Measurements from ENCODE around the gene RBMY1D. TPM values are rescaled to one million over a fixed set of nuclear protein-coding genes. Genes with fewer than 3 reads are reported as not detected.
"Not testable (repeated sequence)": the region's sequence is repeated elsewhere in the genome, so short reads cannot be mapped to it uniquely, and the experiment has no call there.

Gene RBMY1D
- total RNA-seq (2014; rRNA removed; shearing (Covaris generic)): not detected in 2 replicates

DNA sequence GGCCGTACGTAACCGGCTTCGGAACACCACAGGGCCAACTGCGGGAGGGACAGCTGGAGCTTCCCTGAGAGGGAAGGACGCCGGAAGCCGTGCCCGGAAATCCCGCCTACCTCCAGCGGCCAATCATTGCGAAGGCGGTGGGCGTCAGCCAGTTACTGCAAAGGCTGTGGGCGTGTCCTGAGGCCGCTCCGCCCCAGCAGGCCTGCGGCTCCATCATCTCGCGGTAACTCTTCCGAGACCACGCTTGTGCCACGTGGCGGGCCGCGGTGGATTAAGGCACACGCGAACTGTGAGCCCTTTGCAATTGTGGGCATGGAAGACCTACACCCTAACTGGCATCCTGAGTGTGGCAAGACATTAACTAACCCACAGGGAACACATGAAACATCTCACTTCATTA, at the start of gene RBMY1D:
RBMY1D (minus strand) TSS at position 101 of the 400 bp plus-strand sequence. CDS start 2,013 bp downstream, outside the sequence.
- DNase-seq (ENCODE audit: low spot score): not testable (repeated sequence)

GRCh38 chrY:21917932-21918331, 23.6 kb upstream of the RBMY1D start, which contains the start of gene RBMY1E:
RBMY1E (minus strand) TSS chrY:21918032; CDS start chrY:21916054, 1,978 bp downstream.
- DNase-seq (ENCODE audit: low spot score): not testable (repeated sequence)

GRCh38 chrY:21869407-21870076, 24.8 kb downstream of the RBMY1D start:
- DNase-seq (ENCODE audit: low spot score): not testable (repeated sequence)

DNA sequence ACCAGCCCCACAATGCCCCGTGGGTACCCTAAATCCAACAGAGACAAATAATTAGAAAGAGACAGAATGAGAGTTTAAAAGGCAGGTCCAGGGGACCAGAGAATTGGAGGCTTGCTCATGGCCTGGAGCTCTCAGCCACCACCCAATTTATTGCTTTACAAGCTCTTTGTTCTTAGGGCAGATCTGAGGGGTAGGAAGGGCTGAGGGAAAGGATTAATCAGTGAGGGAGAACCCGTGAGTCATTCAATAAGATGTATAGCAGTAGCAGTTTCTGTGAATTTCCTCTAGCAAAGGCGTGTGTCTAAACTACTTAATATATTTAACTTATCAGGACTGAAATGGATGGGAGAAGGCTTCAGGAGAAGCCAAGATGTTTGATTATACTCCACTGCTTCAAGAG, 48.8 kb downstream of the RBMY1D start:
- DNase-seq (ENCODE audit: low spot score): no peak

DNA sequence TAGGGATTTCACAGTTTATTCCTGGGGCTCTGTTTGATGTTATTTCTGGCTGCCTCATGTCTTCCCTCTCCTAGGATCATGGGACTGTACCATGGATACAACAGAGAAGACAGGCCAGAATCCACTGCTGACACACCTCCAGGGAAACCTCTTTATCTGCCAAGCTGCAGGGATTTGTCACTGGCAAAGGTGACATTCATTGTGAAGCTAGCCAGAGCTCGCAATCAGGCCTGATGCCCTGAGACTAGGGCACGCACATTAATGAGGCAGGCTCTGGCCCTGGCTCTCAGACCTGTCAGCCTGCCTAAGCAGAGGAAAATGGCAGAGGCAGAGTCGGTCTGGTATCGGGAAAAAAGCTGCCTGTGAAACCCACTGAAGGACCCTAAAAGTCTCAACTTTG, 52.2 kb downstream of the RBMY1D start:
- no peak for DNase-seq (ENCODE audit: low spot score)

DNA sequence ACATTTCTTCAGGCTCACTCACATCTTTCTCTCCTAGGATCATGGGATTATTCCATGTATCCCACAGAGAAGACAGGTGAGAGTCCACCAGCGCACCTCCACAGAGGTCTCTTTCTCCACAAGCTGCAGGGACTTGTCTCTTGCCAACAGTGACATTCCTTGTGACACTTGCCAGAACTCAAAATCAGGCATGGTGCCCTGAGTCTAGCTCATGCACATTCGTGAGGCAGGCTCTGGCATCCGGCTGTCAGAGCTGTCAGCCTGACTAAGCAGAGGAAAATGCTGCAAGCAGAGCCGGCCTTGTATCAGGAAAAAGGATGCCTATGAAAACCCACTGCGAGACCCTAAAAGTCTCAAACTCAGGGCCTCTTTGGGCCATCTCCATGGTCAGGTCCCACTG, 54.8 kb downstream of the RBMY1D start:
- no peak for DNase-seq (ENCODE audit: low spot score)

GRCh38 chrY:21836343-21836742, 58.0 kb downstream of the RBMY1D start:
- no peak for DNase-seq (ENCODE audit: low spot score)

DNA sequence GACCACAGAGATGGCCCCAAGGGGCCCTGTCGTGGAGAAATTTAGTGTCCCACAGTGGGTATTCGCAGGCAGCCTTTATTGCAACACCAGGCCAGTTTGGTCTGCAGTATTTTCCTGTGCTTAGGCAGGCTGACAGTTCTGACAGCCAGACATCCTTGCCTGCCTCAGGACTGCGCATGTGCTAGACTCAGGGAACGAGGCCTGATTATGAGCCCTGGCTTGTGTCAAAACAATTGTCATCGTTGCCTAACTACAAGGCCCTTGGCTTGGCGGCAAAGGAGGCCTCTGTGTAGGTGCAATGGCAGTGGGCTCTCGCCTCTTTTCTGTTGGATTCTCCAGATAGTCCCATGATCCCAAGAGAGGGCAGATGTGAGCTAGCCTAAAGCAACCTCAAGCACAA, 59.3 kb downstream of the RBMY1D start:
- no peak for DNase-seq (ENCODE audit: low spot score)

Other genes with a start within 250 kb of the RBMY1D start
- not detected in 2 replicates for gene RBMY1E, start 23.5 kb upstream of the RBMY1D start, total RNA-seq (2014; rRNA removed; shearing (Covaris generic))

Data from H4 (cell line).